VCaP (cell line): ENCODE results near the gene SCYL1.
A peak's percentile ranks its signal among the peaks of the same experiment; 100 is the strongest.

Source experiments
- H3K27ac ChIP-seq: fragments of 450-650 bp; 2 replicates; pipeline ENCODE4 v1.5.1; 2017
- TF ChIP-seq, protein P1 (sequence below): fragments of 450-650 bp; conservative IDR thresholded peaks from 2 replicates; pipeline ENCODE4 v1.5.1; 2017; ENCODE audit warnings: mild to moderate bottlenecking, moderate library complexity

The SCYL1 gene

DNA sequence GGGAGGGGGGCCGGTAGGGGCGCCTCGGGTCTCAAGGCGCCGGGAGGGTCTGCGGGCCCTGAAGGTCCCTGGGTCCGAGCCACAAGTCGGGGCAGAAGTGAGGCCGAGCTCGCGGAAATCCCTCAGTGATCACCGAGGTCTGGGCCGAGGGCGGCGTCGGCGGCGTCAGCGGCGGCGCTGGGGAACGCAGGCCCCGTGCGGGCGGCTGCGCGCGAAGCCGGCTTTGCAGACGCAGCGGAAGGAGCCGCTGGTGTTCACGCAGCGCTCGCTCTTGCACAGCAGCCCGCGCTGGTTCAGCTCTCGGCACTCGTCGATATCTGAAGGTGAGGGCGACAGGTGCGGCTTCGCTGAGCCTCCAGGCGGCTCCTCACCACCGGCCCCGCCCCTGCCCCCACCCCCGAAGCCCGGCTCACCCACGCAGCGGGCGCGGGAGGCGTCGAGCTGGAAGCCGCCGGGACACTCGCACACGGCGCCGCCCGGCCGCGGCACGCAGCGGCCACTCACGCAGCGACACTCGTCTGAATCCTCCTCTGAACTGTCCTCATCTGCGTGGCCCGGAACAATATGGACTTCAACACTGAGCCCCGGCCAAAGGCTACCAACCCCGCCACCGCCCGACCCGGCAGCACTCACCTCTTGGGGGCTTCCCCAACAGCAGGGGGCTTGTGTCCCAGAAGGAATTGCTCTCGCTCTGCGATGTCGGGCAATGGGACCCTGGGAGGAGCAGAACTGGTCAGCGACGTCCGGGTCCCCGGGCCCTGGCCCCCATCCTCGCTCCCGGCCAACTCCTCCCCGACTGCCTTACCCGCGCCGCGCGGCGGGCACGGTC lies 14.2 kb downstream of the SCYL1 start:
- peak overlapping the region; percentile 98 for H3K27ac ChIP-seq
- TF ChIP-seq, protein P1, sequence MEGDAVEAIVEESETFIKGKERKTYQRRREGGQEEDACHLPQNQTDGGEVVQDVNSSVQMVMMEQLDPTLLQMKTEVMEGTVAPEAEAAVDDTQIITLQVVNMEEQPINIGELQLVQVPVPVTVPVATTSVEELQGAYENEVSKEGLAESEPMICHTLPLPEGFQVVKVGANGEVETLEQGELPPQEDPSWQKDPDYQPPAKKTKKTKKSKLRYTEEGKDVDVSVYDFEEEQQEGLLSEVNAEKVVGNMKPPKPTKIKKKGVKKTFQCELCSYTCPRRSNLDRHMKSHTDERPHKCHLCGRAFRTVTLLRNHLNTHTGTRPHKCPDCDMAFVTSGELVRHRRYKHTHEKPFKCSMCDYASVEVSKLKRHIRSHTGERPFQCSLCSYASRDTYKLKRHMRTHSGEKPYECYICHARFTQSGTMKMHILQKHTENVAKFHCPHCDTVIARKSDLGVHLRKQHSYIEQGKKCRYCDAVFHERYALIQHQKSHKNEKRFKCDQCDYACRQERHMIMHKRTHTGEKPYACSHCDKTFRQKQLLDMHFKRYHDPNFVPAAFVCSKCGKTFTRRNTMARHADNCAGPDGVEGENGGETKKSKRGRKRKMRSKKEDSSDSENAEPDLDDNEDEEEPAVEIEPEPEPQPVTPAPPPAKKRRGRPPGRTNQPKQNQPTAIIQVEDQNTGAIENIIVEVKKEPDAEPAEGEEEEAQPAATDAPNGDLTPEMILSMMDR = no peak

DNA sequence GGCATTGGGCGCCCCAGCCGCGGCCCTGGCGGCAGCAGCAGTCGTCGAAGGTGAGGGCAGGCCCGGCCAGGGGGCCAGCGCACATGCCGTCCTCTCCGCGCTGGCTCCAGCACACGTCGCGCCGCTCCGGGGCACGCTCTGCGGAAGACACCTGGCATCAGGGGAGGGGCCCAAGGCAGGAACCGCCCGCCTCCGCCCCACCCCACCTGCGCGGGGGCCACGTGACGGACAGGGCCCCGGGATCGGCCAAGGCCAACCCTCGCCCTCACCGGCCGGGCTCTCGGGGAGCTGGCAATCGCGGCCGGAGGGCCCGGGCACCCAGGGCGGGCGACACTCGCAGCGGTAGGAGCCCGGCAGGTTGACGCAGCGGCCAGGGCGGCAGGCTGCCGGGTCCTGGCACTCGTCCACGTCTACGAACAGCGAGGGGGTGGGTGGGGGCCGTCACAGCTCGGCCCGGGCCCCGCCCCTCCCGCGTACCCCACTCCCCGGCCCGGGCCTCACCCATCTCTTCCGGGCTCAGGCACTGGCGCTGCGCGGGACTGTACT lies 14.9 kb downstream of the SCYL1 start:
- peak overlapping the region; percentile 98 for H3K27ac ChIP-seq
- TF ChIP-seq, protein P1 = no peak; the same call in none of the 2 replicates

DNA sequence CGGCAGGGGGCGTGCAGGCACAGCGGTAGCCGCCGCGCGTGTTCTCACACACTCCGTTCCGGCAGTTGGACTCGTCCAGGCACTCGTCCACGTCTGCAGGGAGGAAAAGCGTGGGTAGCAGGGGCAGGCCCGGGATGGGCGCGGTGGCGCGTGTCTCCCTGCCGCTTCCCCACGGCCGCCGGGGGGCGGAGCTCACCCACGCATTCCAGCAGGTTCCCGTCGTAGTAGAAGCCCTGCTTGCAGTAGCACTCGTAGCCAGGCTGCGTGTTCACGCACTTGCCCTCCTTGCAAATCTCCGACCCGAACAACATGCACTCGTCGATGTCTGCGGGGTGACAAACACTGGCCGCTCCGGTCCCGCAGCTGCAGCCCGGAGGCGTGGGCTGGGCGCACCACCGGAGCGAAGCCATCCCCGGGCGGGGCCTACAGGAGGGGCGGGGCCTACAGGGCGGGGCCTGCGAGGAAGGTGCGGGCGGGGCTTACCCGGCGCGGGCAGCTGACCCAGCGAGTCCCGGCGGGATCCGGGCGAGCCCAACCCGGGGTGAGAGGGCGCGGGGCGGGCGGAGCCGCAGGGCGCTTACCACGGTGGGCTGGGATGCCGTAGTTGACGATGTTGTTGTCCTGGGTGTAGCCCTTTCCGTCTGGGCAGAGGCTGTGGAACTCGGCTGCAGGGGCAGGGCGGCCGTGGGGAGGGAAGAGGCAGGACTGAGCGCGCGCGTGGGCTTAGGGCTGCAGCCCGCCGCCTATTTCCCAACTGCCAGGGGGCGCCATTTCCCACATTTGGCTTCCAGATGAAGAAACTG lies 15.6 kb downstream of the SCYL1 start:
- TF ChIP-seq, protein P1 = peak; percentile 99
- H3K27ac ChIP-seq = peak overlapping the region; percentile 98

DNA sequence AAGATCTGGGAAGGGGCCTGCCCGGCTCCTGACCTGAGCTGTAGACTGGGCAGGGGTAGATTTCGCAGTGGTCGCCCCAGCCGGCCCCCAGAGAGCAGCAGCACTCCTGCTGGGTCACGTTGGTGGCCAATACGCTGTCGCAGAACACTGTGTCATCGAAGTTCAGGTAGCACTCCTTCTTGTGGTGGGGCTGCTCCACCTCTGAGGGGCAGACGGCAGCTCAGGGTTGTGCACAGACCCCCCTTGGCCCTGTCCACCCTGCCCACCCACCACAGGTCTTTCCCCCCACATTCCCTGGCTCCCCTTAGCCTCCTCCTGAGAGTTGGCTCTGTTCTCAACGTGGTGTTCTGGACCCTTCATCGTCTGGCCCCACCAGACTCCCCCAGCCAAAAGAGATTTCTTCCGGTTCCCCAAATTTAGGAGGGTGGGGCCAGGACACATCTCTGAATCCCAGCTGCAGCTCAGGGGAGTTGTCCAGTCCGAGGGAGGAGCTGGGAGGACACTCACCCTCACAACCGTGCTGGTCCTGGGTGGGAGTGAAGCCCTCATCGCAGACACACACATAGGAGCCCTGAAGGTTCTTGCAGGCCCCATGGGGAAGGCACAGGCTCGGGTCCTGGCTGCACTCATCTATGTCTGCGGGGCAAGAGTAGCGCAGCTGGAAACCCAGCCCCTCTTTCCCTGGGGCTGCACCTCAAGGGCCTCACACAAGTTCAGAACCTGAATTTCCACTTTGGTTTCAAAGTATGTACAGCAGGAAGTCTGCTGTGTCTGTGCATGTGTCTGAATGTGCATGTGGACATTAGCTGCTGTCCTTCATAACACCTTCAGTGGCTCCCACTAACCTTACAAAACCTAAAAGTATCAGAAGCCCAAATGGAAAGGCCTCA lies 16.5 kb downstream of the SCYL1 start:
- peak overlapping the region; percentile 98 for H3K27ac ChIP-seq
- TF ChIP-seq, protein P1 = no peak; the same call in none of the 2 replicates

DNA sequence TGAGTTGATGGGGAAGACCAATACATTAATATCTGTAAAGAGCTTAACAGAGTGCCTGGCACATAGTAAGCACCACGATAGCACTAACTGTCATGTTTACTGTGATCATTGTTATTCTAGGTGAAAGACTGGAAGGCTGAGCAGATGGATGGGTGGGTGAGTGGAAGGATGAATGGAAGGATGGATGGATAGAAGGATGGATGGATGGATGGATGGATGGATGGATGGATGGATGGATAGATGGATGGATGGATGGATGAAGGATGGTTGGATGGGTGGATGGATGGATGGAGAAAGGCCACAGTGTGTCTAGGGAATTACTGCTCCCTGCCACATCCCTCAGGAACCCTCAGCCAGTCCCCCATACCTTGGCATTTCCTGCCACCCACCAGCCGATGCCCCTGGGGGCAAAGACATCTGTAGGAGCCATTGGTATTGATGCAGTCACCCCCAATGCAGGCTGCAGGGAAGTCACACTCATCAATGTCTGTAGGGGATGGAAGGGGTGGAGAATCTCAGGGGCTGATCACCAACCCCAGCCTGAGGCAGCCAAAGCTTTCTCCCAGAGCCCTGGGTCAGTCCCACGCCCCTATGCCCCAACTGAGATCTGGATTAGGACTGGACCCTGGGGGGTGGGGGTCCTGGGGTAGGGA lies 18.0 kb downstream of the SCYL1 start:
- H3K27ac ChIP-seq = peak overlapping the region; percentile 98
- TF ChIP-seq, protein P1 = no peak

DNA sequence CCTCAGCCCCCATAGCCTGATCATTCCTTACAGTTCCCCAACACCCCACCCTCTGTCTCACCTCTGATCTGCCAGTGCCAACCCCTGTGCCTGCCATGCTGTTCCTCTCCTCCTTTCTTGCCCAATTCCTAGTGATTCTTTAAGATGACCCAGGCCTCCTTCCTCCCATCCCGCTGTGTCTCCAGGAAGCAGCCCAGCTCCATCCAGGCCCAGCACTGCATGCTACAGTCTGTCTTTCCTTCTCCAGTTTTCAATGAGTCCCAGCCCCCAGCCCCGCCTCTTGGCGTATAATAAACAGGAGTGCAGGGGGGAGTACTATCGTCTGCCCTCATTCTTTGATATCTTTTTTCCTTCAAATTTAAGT lies 21.0 kb downstream of the SCYL1 start:
- peak overlapping the region; percentile 98 for H3K27ac ChIP-seq
- TF ChIP-seq, protein P1 = no peak
